NCI-H345 (cell line): Measurements from ENCODE around the gene AK6.
A peak's percentile ranks its signal among the peaks of the same experiment; 100 is the strongest.
"Not testable (repeated sequence)": the region's sequence is repeated elsewhere in the genome, so short reads cannot be mapped to it uniquely, and the experiment has no call there.

ENCODE experiments used
- DNase-seq: peaks from one replicate; lab custom pipeline; 2025; lab: John Stamatoyannopoulos, UW

Gene AK6

GRCh38 chr5:69369340-69370121, at the start of gene AK6, which contains the start of the genes RAD17 and TAF9:
Gene AK6 (minus strand): TSS chr5:69369520. CDS start chr5:69369490, 30 bp downstream.
Gene RAD17 (plus strand): TSS chr5:69369818. CDS start chr5:69372209, 2,391 bp downstream.
Gene TAF9 (minus strand): TSS chr5:69369520. CDS start chr5:69365737, 3,783 bp downstream.
- peak; percentile 86 for DNase-seq

- no peak for DNase-seq
Measured at GRCh38 chr5:69418554-69418953, 49.2 kb upstream of the AK6 start.

- peak; percentile 2 for DNase-seq
Measured at GRCh38 chr5:69416699-69417098, 47.4 kb upstream of the AK6 start.

GRCh38 chr5:69416180-69416579, 46.9 kb upstream of the AK6 start:
- DNase-seq, result peak; percentile 0

GRCh38 chr5:69415584-69415958, 46.3 kb upstream of the AK6 start:
- DNase-seq, result no peak

GRCh38 chr5:69414885-69415583, 45.7 kb upstream of the AK6 start, which contains the start of gene MARVELD2:
Gene MARVELD2 (plus strand): TSS chr5:69415116. CDS start chr5:69419386, 4,270 bp downstream.
- DNase-seq, result peak; percentile 91

- no peak for DNase-seq
Measured at GRCh38 chr5:69404659-69405330, 35.5 kb upstream of the AK6 start.

GRCh38 chr5:69378376-69378775, 9.1 kb upstream of the AK6 start:
- DNase-seq, result no peak

GRCh38 chr5:69374911-69375446, 5.7 kb upstream of the AK6 start:
- no peak for DNase-seq

- no peak for DNase-seq
Measured at GRCh38 chr5:69372394-69372793, 3.1 kb upstream of the AK6 start.

GRCh38 chr5:69370335-69370734, 1.0 kb upstream of the AK6 start:
- not testable (repeated sequence) for DNase-seq

- no peak for DNase-seq
Measured at GRCh38 chr5:69368458-69369339, 621 bp downstream of the AK6 start.

- no peak for DNase-seq
Measured at GRCh38 chr5:69367697-69368279, 1.5 kb downstream of the AK6 start.

- no peak for DNase-seq
Measured at GRCh38 chr5:69364850-69365249, 4.5 kb downstream of the AK6 start.

- no peak for DNase-seq
Measured at GRCh38 chr5:69364414-69364813, 4.9 kb downstream of the AK6 start.

- no peak for DNase-seq
Measured at GRCh38 chr5:69360442-69360841, 8.9 kb downstream of the AK6 start.

- DNase-seq, result no peak
Measured at GRCh38 chr5:69359699-69360098, 9.6 kb downstream of the AK6 start.

- no peak for DNase-seq
Measured at GRCh38 chr5:69350664-69351063, 18.7 kb downstream of the AK6 start.

- no peak for DNase-seq
Measured at GRCh38 chr5:69343083-69343482, 26.2 kb downstream of the AK6 start.

- DNase-seq, result no peak
Measured at GRCh38 chr5:69341520-69342161, 27.7 kb downstream of the AK6 start.
